HG03025 (cell line): ENCODE measurements around the gene SLC25A48.

Experiments used
- ATAC-seq: cut with Tn5 transposase; IDR thresholded peaks from one replicate; pipeline ENCODE4 v1.9.1; 2021; ENCODE audit warnings: mild to moderate bottlenecking, moderate library complexity; ENCODE audit not compliant: unreplicated experiment, low FRiP score

SLC25A48 gene

GRCh38 chr5:135879591-135879990 lies 45.1 kb downstream of the SLC25A48 start:
- no peak for ATAC-seq

GRCh38 chr5:135880278-135880677 lies 45.8 kb downstream of the SLC25A48 start:
- ATAC-seq: no peak

- ATAC-seq: no peak
These were observed 46.3 kb downstream of the SLC25A48 start for GRCh38 chr5:135880801-135881200.

- no peak for ATAC-seq
These were observed 46.8 kb downstream of the SLC25A48 start for GRCh38 chr5:135881244-135881643.

- no peak for ATAC-seq
These were observed 47.4 kb downstream of the SLC25A48 start for GRCh38 chr5:135881819-135882218.

GRCh38 chr5:135883026-135883425 lies 48.6 kb downstream of the SLC25A48 start:
- no peak for ATAC-seq

- no peak for ATAC-seq
These were observed 49.0 kb downstream of the SLC25A48 start for GRCh38 chr5:135883441-135883840.

- no peak for ATAC-seq
These were observed 50.6 kb downstream of the SLC25A48 start for GRCh38 chr5:135885031-135885430.

GRCh38 chr5:135886136-135886535 lies 51.7 kb downstream of the SLC25A48 start:
- ATAC-seq: no peak

- ATAC-seq: peak; percentile 82
These were observed 53.0 kb downstream of the SLC25A48 start for GRCh38 chr5:135887447-135887864.

GRCh38 chr5:135887881-135888614 lies 53.6 kb downstream of the SLC25A48 start:
- no peak for ATAC-seq

GRCh38 chr5:135890296-135890695 lies 55.8 kb downstream of the SLC25A48 start:
- no peak for ATAC-seq

GRCh38 chr5:135890867-135891266 lies 56.4 kb downstream of the SLC25A48 start:
- no peak for ATAC-seq

- no peak for ATAC-seq
These were observed 56.8 kb downstream of the SLC25A48 start for GRCh38 chr5:135891268-135891667.

GRCh38 chr5:135891791-135892190 lies 57.3 kb downstream of the SLC25A48 start:
- no peak for ATAC-seq

GRCh38 chr5:135894276-135894675 lies 59.8 kb downstream of the SLC25A48 start:
- ATAC-seq: no peak

GRCh38 chr5:135894789-135895188 lies 60.3 kb downstream of the SLC25A48 start:
- no peak for ATAC-seq

GRCh38 chr5:135895474-135896006 lies 61.1 kb downstream of the SLC25A48 start, which contains the start of gene IL9:
Gene IL9 (minus strand): TSS chr5:135895841. CDS start chr5:135895816, 25 bp downstream.
- ATAC-seq: no peak

GRCh38 chr5:135898651-135899050 lies 64.2 kb downstream of the SLC25A48 start:
- ATAC-seq: no peak

- ATAC-seq: no peak
These were observed 65.8 kb downstream of the SLC25A48 start for GRCh38 chr5:135900276-135900675.

- no peak for ATAC-seq
These were observed 67.2 kb downstream of the SLC25A48 start for GRCh38 chr5:135901633-135902032.

- no peak for ATAC-seq
These were observed 70.7 kb downstream of the SLC25A48 start for GRCh38 chr5:135905144-135905543.
